Esophagus (tissue), 2 donors: ENCODE results near the gene SP100. TPM values are rescaled to one million over a fixed set of nuclear protein-coding genes. Genes with fewer than 3 reads are reported as not detected.

Experiments used
- H3K27ac ChIP-seq, 2 donors: one replicate each; pipeline ENCODE4 v1.5.1; 2013; ENCODE audit warnings: low read depth in 2 of 2, mild to moderate bottlenecking in 2 of 2, inconsistent platforms in 1 of 2, low read length in 1 of 2, moderate library complexity in 1 of 2
- H3K27me3 ChIP-seq, 2 donors: one replicate each; pipeline ENCODE4 v1.6.1; 2013; ENCODE audit warnings: low read length in 2 of 2, control low read depth in 1 of 2, mild to moderate bottlenecking in 1 of 2; ENCODE audit not compliant: insufficient read depth in 2 of 2, control insufficient read depth in 1 of 2
- H3K36me3 ChIP-seq, 2 donors: one replicate each; pipeline ENCODE4 v1.6.1; 2013; ENCODE audit warnings: low read length in 1 of 2; ENCODE audit not compliant: control insufficient read depth in 2 of 2, insufficient read depth in 2 of 2
- H3K4me1 ChIP-seq, 2 donors: one replicate each; pipeline ENCODE4 v1.6.1; 2013; ENCODE audit warnings: low read length in 1 of 2; ENCODE audit not compliant: control insufficient read depth in 2 of 2, insufficient read depth in 2 of 2
- H3K4me3 ChIP-seq, 2 donors: one replicate each; pipeline ENCODE4 v1.5.1; 2013; ENCODE audit warnings: low read length in 2 of 2, mild to moderate bottlenecking in 2 of 2, low read depth in 1 of 2, moderate library complexity in 1 of 2
- H3K9me3 ChIP-seq, 2 donors: one replicate each; pipeline ENCODE4 v1.6.1; 2013; ENCODE audit warnings: mild to moderate bottlenecking in 2 of 2, low read depth in 1 of 2, low read length in 1 of 2, moderate library complexity in 1 of 2; ENCODE audit not compliant: control insufficient read depth in 2 of 2, insufficient read depth in 1 of 2
- WGBS, 2 donors: extraction: QIAGEN DNeasy Blood & Tissue Kit; methylation state at CpG; one replicate each; pipeline ENCODE4 v1.1.7; 2013; 5-methylcytosine and 5-hydroxymethylcytosine counted together
- polyA plus RNA-seq, 2 donors: library from polyadenylated mRNA; stranded (reverse); fragments of 200-250 nt; gene quantifications; one replicate each; pipeline ENCODE4 v1.2.3, GENCODE V29; 2013
- donor health status: healthy with polysubstance abuse.
- donor health status: Bipolar disorder and iron deficiency.

SP100 gene
- polyA plus RNA-seq, 2 donors: 18.3 to 19.2 TPM

DNA sequence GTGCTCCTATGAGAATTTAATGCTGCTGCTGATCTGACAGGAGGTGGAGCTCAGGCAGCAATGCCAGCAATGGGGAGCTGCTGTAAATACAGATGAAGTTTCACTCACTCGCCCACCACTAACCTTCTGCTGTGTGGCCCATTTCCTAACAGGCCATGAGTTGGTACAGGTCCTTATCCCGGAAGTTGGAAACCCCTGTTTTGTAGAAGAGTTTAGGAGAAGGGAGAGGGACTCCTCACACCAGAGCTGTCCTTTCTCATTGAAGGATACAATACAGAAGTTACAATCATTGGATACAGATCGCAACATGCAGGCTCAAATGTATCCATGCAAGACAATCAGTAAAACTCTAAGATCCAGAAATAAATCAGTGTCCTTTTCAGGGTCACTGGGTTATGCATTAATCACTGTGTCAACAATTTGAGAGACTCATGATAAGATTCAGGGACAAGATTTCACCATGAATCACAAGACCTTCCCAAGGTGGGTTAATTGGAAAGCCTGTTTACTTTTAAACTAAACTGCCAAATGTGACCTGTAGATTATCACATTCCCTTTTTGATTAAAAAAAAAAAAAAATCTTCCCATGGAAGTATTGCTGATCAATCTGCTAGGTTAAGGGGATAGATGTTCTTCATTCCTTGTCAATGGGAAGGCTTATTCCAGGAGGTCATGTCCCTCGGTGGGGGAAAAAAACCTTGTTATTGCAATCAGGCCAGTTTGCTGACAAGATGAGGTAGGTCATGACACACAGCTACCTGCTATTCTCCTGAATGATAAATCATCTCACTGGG lies 97.2 kb downstream of the SP100 start:
- Histone ChIP-seq H3K27me3 (no peaks in the 10 kb centered on the region), H3K4me1 (no peaks in the 10 kb centered on the region), H3K36me3 (peaks cover 4 to 6% of the 10 kb centered on the region in 2 donors), H3K27ac (no peak overlapping the region), H3K9me3 (no peaks in the 10 kb centered on the region), H3K4me3 (no peak overlapping the region)
- WGBS, 2 donors: 59 to 72% methylated on average over 4 of the region's 4 CpGs

DNA sequence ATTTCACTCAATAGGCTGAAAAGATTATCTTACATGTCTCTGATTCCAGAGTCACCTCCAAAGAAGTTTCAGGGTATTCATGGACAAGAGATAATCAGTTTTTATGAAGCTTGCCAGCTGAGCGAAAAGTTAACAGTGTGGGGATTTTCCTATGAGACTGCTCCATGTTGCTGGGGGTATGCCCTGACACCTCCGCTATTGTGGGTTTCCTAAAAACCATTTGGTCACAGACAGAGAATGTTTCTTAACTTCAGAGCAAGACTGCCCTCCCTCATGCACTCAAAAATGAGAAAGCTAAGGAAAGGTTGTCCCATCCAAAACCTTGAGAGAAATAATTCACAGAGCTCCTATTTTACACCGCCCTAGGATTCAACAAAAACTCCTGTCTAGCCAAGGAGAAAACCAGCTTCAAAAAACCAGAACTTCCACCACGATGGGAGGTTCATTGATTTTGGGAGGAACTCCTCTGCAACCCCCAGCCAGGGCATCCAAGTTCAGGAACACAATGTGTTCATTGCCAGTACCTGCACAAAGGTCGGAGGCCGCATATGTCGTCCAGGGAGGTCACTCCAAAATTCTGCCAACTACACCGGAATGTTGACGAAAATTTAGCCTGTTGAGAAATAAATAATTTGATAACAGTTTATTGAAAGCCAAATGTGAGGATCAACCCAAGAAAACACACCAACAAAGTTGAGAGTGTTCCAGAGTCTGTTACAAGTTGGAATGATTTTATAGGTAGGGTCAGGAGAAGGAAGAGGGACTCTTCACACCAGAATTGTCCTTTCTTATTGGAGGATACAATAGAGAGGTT lies 104.3 kb downstream of the SP100 start:
- H3K27ac ChIP-seq: no peak overlapping the region
- no peaks in the 10 kb centered on the region for H3K4me1 ChIP-seq
- peaks cover 2 to 7% of the 10 kb centered on the region in 2 donors for H3K9me3 ChIP-seq
- H3K4me3 ChIP-seq: no peak overlapping the region
- H3K36me3 ChIP-seq: no peaks in the 10 kb centered on the region
- WGBS, 2 donors: 83 to 88% methylated on average over 9 of the region's 9 CpGs
- H3K27me3 ChIP-seq: no peaks in the 10 kb centered on the region

DNA sequence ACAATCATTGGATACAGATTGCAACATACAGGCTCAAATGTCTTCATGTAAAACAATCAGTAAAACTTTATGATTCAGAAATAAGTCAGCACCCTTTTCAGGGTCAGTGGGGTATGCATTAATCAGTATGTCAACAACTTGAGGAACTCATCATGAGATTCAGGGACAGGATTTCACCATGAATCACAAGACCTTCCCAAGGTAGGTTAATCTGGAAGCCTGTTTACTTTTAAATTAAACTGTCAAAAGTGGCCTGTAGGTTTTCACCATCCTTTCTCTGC lies 104.8 kb downstream of the SP100 start:
- Histone ChIP-seq H3K4me1 (no peaks in the 10 kb centered on the region), H3K27me3 (no peaks in the 10 kb centered on the region), H3K36me3 (peaks cover 0 to 2% of the 10 kb centered on the region in 2 donors)

DNA sequence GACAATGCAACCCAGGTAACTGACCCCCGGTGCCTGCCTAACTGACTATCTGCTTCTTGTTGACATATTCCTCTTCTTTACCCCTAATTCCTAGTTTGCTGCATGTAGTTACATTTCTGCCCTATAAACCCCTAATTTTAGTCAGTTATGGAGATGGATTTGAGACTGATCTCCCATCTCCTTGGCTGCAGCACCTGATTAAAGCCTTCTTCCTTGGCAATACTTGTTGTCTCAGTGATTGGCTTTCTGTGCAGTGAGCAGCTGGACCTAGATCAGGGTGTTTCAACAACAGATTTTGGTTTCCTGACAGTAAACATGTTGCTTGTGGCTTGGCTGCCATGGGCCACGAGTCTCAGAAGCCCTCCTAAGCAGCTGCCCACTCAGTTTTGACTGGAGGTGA lies 105.4 kb downstream of the SP100 start:
- Histone ChIP-seq H3K4me3 (no peak overlapping the region), H3K36me3 (peaks cover 0 to 2% of the 10 kb centered on the region in 2 donors), H3K27me3 (no peaks in the 10 kb centered on the region), H3K27ac (no peak overlapping the region), H3K4me1 (no peaks in the 10 kb centered on the region), H3K9me3 (peaks cover 5 to 7% of the 10 kb centered on the region in 2 donors)
- 84 to 97% methylated on average over 2 of the region's 2 CpGs for WGBS, 2 donors

More for the DNA sequence above, 104.8 kb downstream of the SP100 start:
- Histone ChIP-seq H3K27ac (no peak overlapping the region), H3K9me3 (peaks cover 5 to 7% of the 10 kb centered on the region in 2 donors), H3K4me3 (no peak overlapping the region)

DNA sequence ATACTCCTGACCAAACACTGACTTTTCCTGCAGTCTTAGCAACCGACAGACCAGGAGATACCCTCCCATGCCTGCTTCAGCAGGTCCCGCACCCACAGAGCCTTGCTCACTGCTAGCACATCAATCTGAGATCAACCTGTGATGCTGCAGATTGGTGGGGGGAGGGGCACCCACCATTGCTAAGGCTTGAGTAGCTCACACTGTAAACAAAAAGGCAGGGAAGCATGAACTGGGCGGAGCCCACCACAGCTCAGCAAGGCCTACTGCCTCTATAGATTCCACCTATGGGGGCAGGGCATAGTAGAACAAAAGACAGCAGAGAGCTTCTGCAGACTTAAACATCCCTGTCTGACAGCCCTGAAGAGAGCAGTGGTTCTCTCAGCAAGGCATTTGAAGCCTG lies 109.7 kb downstream of the SP100 start:
- Histone ChIP-seq H3K4me1 (no peaks in the 10 kb centered on the region), H3K27me3 (no peaks in the 10 kb centered on the region), H3K27ac (no peak overlapping the region), H3K9me3 (peaks cover 5 to 7% of the 10 kb centered on the region in 2 donors), H3K36me3 (peaks cover 0 to 2% of the 10 kb centered on the region in 2 donors), H3K4me3 (no peak overlapping the region)
- WGBS, 2 donors: 93 to 94% methylated on average over 3 of the region's 3 CpGs

DNA sequence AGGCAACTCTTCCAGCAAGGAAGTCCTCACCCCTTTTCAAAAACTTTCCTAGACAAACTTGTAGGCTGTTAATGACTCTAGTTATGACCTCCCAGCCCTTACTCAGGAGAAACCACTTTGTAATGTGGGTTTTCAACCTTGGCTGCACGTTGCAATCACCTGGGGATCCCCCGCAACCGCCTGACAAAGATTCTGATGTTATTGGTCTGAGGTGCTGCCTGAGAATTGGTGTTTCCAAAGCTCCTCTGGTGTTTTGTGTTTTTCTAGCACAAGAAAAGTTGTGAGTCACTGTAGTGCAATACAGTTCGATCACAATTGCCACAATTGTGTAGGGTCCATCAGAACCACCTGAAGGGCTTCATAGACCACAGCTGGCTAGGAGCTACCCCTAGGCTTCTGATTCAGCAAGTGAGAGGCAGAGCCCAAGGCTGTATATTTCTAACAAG lies 121.6 kb downstream of the SP100 start:
- Histone ChIP-seq H3K27me3 (no peaks in the 10 kb centered on the region), H3K4me3 (no peak overlapping the region), H3K4me1 (no peaks in the 10 kb centered on the region), H3K27ac (no peak overlapping the region), H3K9me3 (no peaks in the 10 kb centered on the region), H3K36me3 (peaks cover 2 to 6% of the 10 kb centered on the region in 2 donors)
- 74 to 76% methylated on average over 4 of the region's 4 CpGs for WGBS, 2 donors

DNA sequence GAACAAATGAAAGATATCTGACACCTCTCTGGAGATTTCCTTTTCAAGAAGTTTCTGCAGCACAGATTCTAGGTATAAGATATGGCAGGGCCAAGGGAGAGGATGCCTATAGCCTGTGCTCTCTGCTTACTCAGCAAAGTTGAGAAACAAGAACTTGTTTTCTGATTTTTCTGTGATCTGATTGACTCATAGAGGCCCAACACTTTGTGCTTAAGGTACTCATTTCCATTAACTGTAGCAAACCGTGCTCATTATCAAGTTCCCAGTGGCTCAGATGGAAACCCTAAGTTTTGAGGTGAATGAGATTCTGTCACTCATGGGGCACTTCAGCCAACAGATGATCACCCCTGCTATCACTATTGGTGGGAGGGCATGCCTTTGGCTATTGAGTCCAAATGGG lies 124.3 kb downstream of the SP100 start:
- Histone ChIP-seq H3K27ac (no peak overlapping the region), H3K4me3 (no peak overlapping the region), H3K9me3 (no peaks in the 10 kb centered on the region), H3K36me3 (peaks cover 2 to 6% of the 10 kb centered on the region in 2 donors), H3K4me1 (no peaks in the 10 kb centered on the region), H3K27me3 (no peaks in the 10 kb centered on the region)
- WGBS, 2 donors: 84 to 87% methylated on average over 1 of the region's 1 CpG

DNA sequence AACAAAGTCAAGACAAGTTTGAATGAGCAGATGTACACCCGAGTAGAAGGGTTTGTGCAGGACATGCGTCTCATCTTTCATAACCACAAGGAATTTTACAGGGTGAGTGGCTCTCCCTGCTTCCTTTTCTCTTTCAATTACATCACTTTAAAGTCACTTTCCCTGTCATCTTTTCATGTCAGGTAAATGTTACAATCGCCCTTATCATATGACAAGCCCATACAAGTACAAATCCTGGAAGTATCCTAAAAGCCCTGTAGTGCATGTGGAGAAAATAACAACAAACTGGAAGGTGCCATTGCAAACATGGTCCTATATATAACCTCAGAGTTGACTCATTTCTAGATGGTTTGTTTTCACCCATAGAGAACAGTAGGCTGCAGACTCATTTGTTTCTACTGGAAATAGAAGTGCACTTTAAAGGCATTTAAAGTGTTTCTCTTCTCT lies 126.0 kb downstream of the SP100 start:
- Histone ChIP-seq H3K9me3 (no peaks in the 10 kb centered on the region), H3K4me1 (no peaks in the 10 kb centered on the region), H3K36me3 (peaks cover 2 to 6% of the 10 kb centered on the region in 2 donors), H3K27me3 (no peaks in the 10 kb centered on the region), H3K27ac (no peak overlapping the region), H3K4me3 (no peak overlapping the region)
- WGBS, 2 donors: 69 to 75% methylated on average over 3 of the region's 3 CpGs

DNA sequence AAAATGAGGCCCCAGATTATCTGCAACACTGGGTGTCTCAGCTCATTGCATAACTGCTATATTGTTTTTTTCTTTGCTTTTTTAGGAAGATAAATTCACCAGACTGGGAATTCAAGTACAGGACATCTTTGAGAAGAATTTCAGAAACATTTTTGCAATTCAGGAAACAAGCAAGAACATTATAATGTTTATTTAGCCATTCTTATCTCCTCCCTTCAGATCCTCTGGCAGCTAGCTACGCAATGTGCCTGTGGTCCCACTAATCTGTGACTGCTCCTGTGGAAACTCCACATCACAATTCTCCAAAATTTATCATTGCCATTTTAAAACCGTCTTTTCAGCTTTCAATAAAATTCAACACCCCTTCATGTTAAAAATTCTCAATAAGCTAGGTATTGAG lies 126.8 kb downstream of the SP100 start:
- 87 to 91% methylated on average over 2 of the region's 2 CpGs for WGBS, 2 donors
- Histone ChIP-seq H3K36me3 (peaks cover 2 to 6% of the 10 kb centered on the region in 2 donors), H3K4me3 (no peak overlapping the region), H3K4me1 (no peaks in the 10 kb centered on the region), H3K9me3 (no peaks in the 10 kb centered on the region), H3K27ac (no peak overlapping the region), H3K27me3 (no peaks in the 10 kb centered on the region)
